CD14-positive monocyte (primary cell): ENCODE results near the gene DMC1. TPM values are rescaled to one million over a fixed set of nuclear protein-coding genes. Genes with fewer than 3 reads are reported as not detected.

Source experiments
- DNase-seq, 3 donors: peaks; one replicate each; pipeline ENCODE4 v3.0.0-alpha.2; 2011 to 2022
- H2AFZ ChIP-seq: 2 replicates; pipeline ENCODE4 v1.6.0; 2012; ENCODE audit warnings: mild to moderate bottlenecking, low read depth, low read length, inconsistent platforms; ENCODE audit not compliant: insufficient read depth, poor library complexity, severe bottlenecking
- H3K27ac ChIP-seq, 2 donors: 1 replicate in 1 of 2; 2 replicates in 1 of 2; pipeline ENCODE4 v1.5.1; 2012 to 2013; ENCODE audit warnings: low read length in 2 of 2, control low read depth in 1 of 2, inconsistent platforms in 1 of 2, low read depth in 1 of 2, mild to moderate bottlenecking in 1 of 2
- H3K27me3 ChIP-seq, 2 donors: one replicate each; pipeline versions ENCODE4 v1.6.0 to v1.6.1; 2011 to 2013; ENCODE audit warnings: low read length in 2 of 2; ENCODE audit not compliant: control insufficient read depth in 2 of 2, insufficient read depth in 2 of 2
- H3K36me3 ChIP-seq, 2 donors: replicated peaks in 1 of 2; 1 replicate in 1 of 2; 2 replicates in 1 of 2; pipeline versions ENCODE4 v1.5.1 to v1.6.1; 2012 to 2013; ENCODE audit warnings: low read length in 2 of 2, control low read depth in 1 of 2, inconsistent platforms in 1 of 2, mild to moderate bottlenecking in 1 of 2; ENCODE audit not compliant: insufficient read depth in 2 of 2, control insufficient read depth in 1 of 2
- H3K4me1 ChIP-seq, 2 donors: 1 replicate in 1 of 2; 2 replicates in 1 of 2; pipeline versions ENCODE4 v1.5.1 to v1.6.1; 2012 to 2013; ENCODE audit warnings: low read length in 2 of 2, control low read depth in 1 of 2, inconsistent platforms in 1 of 2, mild to moderate bottlenecking in 1 of 2, moderate library complexity in 1 of 2; ENCODE audit not compliant: insufficient read depth in 2 of 2, control insufficient read depth in 1 of 2
- H3K4me2 ChIP-seq: replicated peaks from 2 replicates; pipeline ENCODE3; 2012; ENCODE audit warnings: low read length, moderate library complexity, mild to moderate bottlenecking; ENCODE audit not compliant: poor library complexity, severe bottlenecking; ENCODE audit errors: extremely low read depth
- H3K4me3 ChIP-seq, 3 experiments: fragments of 200-600 bp in 1 of 3; sonication (generic) in 1 of 3; replicated peaks in 1 of 3; 1 replicate in 2 of 3; 2 replicates in 1 of 3; pipeline ENCODE4 v1.5.1; 2011 to 2013; ENCODE audit warnings: low read length in 3 of 3, mild to moderate bottlenecking in 3 of 3, control low read depth in 2 of 3, low read depth in 2 of 3, inconsistent platforms in 1 of 3, moderate library complexity in 1 of 3
- H3K79me2 ChIP-seq: 2 replicates; pipeline ENCODE4 v1.6.0; 2012; ENCODE audit warnings: mild to moderate bottlenecking, control low read depth, inconsistent platforms, low read length, moderate library complexity; ENCODE audit not compliant: insufficient read depth
- H3K9ac ChIP-seq: 2 replicates; pipeline ENCODE4 v1.6.0; 2017; ENCODE audit warnings: low read length, mild to moderate bottlenecking; ENCODE audit not compliant: insufficient read depth, poor library complexity, severe bottlenecking
- H3K9me3 ChIP-seq, 2 donors: replicated peaks in 1 of 2; 1 replicate in 1 of 2; 2 replicates in 1 of 2; pipeline versions ENCODE4 v1.5.1 to v1.6.1; 2012 to 2013; ENCODE audit warnings: low read length in 2 of 2, control low read depth in 1 of 2; ENCODE audit not compliant: control insufficient read depth in 1 of 2, insufficient read depth in 1 of 2
- H4K20me1 ChIP-seq: 2 replicates; pipeline ENCODE4 v1.6.0; 2012; ENCODE audit warnings: mild to moderate bottlenecking, low read length, control low read depth, moderate library complexity; ENCODE audit not compliant: insufficient read depth
- H3K27ac Mint-ChIP-seq, 7 donors: one replicate each; pipeline ENCODE4 v1.8.0; 2020; ENCODE audit warnings: mild to moderate bottlenecking in 7 of 7, mixed read lengths in 7 of 7, moderate library complexity in 6 of 7, inconsistent platforms in 2 of 7
- H3K27me3 Mint-ChIP-seq, 3 donors: one replicate each; pipeline ENCODE4 v1.8.0; 2021 to 2022; ENCODE audit warnings: low read depth in 3 of 3, mild to moderate bottlenecking in 3 of 3, mixed read lengths in 3 of 3, moderate library complexity in 3 of 3, inconsistent platforms in 1 of 3
- H3K36me3 Mint-ChIP-seq, 2 donors: one replicate each; pipeline ENCODE4 v1.8.0; 2020; ENCODE audit warnings: mixed read lengths in 2 of 2, inconsistent platforms in 1 of 2, mild to moderate bottlenecking in 1 of 2
- H3K4me1 Mint-ChIP-seq: one replicate; pipeline ENCODE4 v1.8.0; 2020; ENCODE audit warnings: mild to moderate bottlenecking, mixed read lengths
- H3K4me3 Mint-ChIP-seq, 2 donors: one replicate each; pipeline ENCODE4 v1.8.0; 2020; ENCODE audit warnings: mild to moderate bottlenecking in 2 of 2, mixed read lengths in 2 of 2, moderate library complexity in 1 of 2
- H3K9me3 Mint-ChIP-seq, 7 donors: one replicate each; pipeline ENCODE4 v1.8.0; 2020 to 2022; ENCODE audit warnings: mixed read lengths in 7 of 7, mild to moderate bottlenecking in 6 of 7, moderate library complexity in 6 of 7, inconsistent platforms in 2 of 7
- CTCF ChIP-seq: fragments of 200-600 bp; IDR thresholded peaks from one replicate; pipeline ENCODE4 v1.8.0; 2022; ENCODE audit warnings: antibody characterized with exemption, mild to moderate bottlenecking
- WGBS: methylation state at CpG from one replicate; pipeline ENCODE4 v1.1.5; 2013; ENCODE audit warnings: missing lambda C conversion rate; ENCODE audit not compliant: insufficient coverage; 5-methylcytosine and 5-hydroxymethylcytosine counted together
- intact Hi-C, 2 donors: fragments of 100-400 bp; cut with micrococcal nuclease; formaldehyde crosslinking; loops; one replicate each; pipeline versions ENCODE4 v1.15.0 to v1.15.1; 2023
- polyA plus RNA-seq, 3 donors: library from polyadenylated mRNA; depleted of rRNA in 1 of 3; unstranded in 2 of 3; stranded (reverse) in 1 of 3; fragments of 300-500 nt in 2 of 3; fragments of >200 nt in 1 of 3; fragmentation: Illumina TruSeq in 2 of 3; gene quantifications; 1 replicate in 2 of 3; 2 replicates in 1 of 3; pipeline ENCODE4 v1.2.3, GENCODE V29; 2012 to 2021

Gene DMC1
- polyA plus RNA-seq, 3 donors, result not detected

GRCh38 chr22:38501797-38502672 lies 67.9 kb downstream of the DMC1 start:
- TF ChIP-seq CTCF, result no peak
- Histone ChIP-seq H3K4me1 (peaks cover 24 to 32% of the 10 kb centered on the region in 2 donors), H3K27me3 (no peaks in the 10 kb centered on the region), H3K9ac (no peak overlapping the region), H3K79me2 (peaks cover 90% of the 10 kb centered on the region), H2AFZ (no peak overlapping the region), H3K4me2 (peak overlapping the region; percentile 82), H3K27ac (no peak overlapping the region), H3K4me3 (no peak overlapping the region), H4K20me1 (peaks cover 72% of the 10 kb centered on the region), H3K9me3 (no peaks in the 10 kb centered on the region), H3K36me3 (peaks cover 51 to 67% of the 10 kb centered on the region in 2 donors)
- Mint-ChIP-seq H3K27ac (peak overlapping the region in 2 of 7 donors; percentile 66 to 73), H3K36me3 (peaks cover 52 to 75% of the 10 kb centered on the region in 2 donors), H3K9me3 (peaks cover 0 to 3% (median 0%) of the 10 kb centered on the region in 7 donors), H3K4me3 (no peak overlapping the region), H3K4me1 (peaks cover 31% of the 10 kb centered on the region), H3K27me3 (no peaks in the 10 kb centered on the region)
- WGBS, result 100% methylated on average over 3 of the region's 10 CpGs
- intact Hi-C loops, result no loop called here
- no peak for DNase-seq

- Histone ChIP-seq H3K4me3 (no peak overlapping the region), H4K20me1 (peaks cover 100% of the 10 kb centered on the region), H3K27ac (no peak overlapping the region), H3K27me3 (no peaks in the 10 kb centered on the region), H3K36me3 (peaks cover 89 to 99% of the 10 kb centered on the region in 2 donors), H2AFZ (no peak overlapping the region), H3K4me2 (no peak overlapping the region), H3K79me2 (peaks cover 86% of the 10 kb centered on the region), H3K9me3 (no peaks in the 10 kb centered on the region), H3K4me1 (peaks cover 6 to 8% of the 10 kb centered on the region in 2 donors), H3K9ac (no peak overlapping the region)
- Mint-ChIP-seq H3K4me3 (no peak overlapping the region), H3K9me3 (no peaks in the 10 kb centered on the region), H3K27me3 (peaks cover 0 to 2% (median 0%) of the 10 kb centered on the region in 3 donors), H3K4me1 (peaks cover 9% of the 10 kb centered on the region), H3K36me3 (peaks cover 76 to 98% of the 10 kb centered on the region in 2 donors), H3K27ac (no peak overlapping the region)
- TF ChIP-seq CTCF, result no peak
- DNase-seq, result no peak
- WGBS, result no CpG with 5 or more reads among the region's 3 CpGs
- intact Hi-C loops, result no loop called here
Measured at GRCh38 chr22:38497869-38498268, 72.1 kb downstream of the DMC1 start.
